ENCODE measurements around the gene HSPA12B.

- no peak for TF ChIP-seq CTCF (IDR thresholded peaks at IDR 0.05; ENCODE audit: extremely low read depth in 1 of 2, insufficient read depth in 1 of 2, low read depth in 1 of 2, low read length in 2 of 2)
- no peak for TF ChIP-seq EZH2 (IDR thresholded peaks at IDR 0.05; ENCODE audit: borderline replicate concordance, low read depth, low read length, severe bottlenecking)
- TF ChIP-seq MAX (IDR thresholded peaks at IDR 0.05; ENCODE audit: insufficient read depth, insufficient read length): no peak
Observed at GRCh38 chr20:3739054-3739925, 6.8 kb downstream of the HSPA12B start.
